Regular cardiac myocyte (primary cell): Measurements from ENCODE around the gene CCNG2. TPM values are rescaled to one million over a fixed set of nuclear protein-coding genes. Genes with fewer than 3 reads are reported as not detected.

Experiments
- total RNA-seq: library from RNA; depleted of rRNA; stranded (reverse); fragments of >200 nt; gene quantifications from 2 replicates; pipeline ENCODE4 v1.2.3, GENCODE V29; 2014

Gene CCNG2, protein sequence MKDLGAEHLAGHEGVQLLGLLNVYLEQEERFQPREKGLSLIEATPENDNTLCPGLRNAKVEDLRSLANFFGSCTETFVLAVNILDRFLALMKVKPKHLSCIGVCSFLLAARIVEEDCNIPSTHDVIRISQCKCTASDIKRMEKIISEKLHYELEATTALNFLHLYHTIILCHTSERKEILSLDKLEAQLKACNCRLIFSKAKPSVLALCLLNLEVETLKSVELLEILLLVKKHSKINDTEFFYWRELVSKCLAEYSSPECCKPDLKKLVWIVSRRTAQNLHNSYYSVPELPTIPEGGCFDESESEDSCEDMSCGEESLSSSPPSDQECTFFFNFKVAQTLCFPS
- total RNA-seq, result 18.4 and 38.6 TPM in 2 replicates

DNA sequence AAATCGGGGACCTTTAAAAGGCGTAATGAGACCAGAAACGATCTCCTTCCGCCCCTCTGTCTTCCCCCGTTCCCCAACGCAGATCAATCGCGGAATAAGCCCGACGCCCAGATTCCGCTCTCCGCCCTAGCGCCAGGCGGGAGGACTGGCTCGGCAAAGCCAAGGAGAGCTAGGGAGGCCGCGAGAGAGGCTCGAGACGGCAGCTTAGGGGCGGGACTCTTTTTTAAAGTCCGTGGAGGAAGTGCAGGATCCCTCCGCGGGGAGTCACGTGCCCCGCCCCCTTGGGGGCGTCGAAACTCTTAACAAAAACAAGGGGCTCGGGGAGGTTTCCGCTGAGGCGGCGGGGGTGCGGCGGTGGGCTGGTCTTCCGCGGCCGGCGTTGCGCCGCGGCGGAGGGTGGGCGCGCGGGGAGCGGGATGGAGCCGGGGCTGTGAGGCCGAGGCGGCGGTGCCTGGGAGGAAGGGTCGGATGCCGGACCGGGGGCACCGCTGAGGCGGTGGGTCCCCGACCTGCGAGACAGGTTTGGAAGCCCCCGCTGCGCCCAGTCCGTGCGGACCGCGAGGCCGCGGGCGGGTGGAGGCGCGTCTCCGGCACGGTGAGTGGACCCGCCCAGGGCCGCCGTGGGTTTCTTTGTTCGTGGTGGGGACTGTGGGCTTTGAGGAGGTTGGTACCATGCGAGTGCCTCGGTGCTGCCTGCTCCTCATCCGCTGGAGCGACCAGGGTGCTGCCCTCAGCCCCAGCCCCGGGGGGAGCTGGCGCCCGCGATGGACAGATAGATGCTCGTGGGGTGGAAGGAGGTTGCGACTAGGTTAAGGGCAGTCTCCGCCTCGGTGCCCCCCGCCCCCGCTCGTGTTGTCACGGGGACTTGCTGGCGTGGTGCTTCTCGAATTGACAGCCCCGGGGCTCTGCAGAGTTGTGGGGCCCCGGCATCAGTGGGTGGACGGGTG is at the start of gene CCNG2:
CCNG2 (plus strand) TSS at position 296 of the 947 bp plus-strand sequence. CDS start 1,326 bp downstream, outside the sequence.

Other genes starting within 250 kb of the CCNG2 start
- 254 TPM in 2 replicates for gene SEPTIN11, start 207.5 kb upstream of the CCNG2 start, total RNA-seq
- 78.8 and 111 TPM in 2 replicates for gene CCNI, start 81.2 kb upstream of the CCNG2 start, total RNA-seq